AML-193 (cell line): ENCODE measurements around the gene NHEJ1.
A peak's percentile ranks its signal among the peaks of the same experiment; 100 is the strongest.

ENCODE experiments used
- DNase-seq, 2 experiments: peaks; one replicate each; lab custom pipeline; 2025; lab: John Stamatoyannopoulos, UW

The NHEJ1 gene

DNA sequence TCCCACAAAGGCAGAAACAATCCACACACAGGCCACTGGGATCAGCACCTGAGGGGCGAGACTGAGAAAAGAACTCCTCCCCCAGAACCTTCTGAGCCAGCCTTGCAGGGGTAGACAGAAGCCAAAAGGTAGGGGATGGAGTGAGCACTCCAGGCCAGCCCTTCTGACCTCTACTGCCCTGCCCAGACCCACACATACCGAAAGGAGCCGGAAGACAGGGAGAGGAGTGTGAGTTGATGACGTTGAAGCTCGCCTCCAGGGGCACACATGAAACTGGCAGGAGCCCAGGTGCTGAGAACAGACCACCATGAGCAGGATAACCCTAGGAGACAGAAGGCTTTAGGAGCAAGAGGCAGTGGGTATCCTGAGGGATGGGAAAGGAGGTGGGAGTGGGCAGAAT, 7.4 kb upstream of the NHEJ1 start:
- DNase-seq, result no peak

DNA sequence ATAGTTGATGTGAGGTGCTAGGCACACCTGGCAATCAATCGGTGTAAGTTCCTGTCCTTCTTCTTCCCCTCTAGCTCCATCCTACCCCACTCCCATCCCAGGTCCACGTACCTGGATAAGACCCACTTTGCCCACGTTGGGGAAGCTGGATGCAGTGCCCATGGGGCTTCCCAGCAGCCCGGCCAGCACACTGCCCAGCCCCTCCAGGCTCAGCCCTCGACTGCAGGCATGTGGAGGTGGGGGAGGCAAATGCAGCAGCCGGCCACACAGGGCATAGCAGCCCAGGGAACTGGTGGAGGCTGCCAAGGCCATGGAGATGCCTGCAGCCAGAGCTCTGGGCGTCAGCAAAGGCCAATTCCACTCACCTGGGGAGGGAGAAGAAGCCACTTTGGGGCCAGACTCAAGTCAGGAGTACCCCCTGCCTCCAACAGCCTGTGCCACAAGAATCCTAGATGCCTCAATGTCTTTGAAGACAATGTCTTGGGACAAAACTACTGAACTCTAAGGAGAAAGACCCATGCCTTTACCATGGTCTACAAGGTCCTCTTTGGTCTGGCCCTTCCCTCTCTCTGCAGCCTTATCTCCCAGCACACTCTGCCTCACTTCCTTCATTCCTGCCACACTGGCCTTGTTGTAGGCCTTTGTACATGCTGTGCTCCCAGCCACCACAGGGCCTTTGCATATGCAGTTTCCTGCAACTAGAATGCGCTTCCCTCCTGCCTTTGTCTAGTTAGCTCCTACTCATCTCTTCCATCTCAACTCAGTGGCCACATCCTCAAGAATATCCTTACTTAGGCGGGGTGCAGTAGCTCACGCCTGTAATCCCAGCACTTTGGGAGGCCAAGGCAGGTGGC, 4.7 kb upstream of the NHEJ1 start:
- no peak for DNase-seq

- DNase-seq, result no peak
Measured at GRCh38 chr2:219163156-219163555, 2.5 kb upstream of the NHEJ1 start.

- no peak for DNase-seq
Measured at GRCh38 chr2:219161097-219161496, 482 bp upstream of the NHEJ1 start.

DNA sequence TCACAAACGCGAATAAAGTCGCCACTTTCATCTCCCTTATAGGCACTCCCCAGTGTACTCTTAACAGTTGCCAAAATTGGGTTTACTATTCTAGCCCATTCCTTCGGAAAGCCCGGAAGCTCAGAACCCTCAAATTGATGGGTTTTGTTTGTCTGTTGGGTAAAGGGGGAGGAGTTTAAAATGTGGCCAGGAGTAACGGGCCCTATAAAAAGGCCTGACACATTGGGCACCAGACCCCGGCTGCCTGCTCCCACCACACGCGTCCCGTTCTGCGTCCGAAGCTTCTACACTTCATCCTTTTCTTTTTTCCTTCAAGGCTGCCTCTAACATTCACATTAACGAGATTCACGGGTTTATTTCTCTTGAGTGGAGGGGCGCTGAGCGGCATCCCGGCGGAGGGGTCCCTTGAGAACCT, 837 bp downstream of the NHEJ1 start:
- no peak for DNase-seq

GRCh38 chr2:219158586-219158985, 2.0 kb downstream of the NHEJ1 start:
- DNase-seq, result no peak

- no peak for DNase-seq
Measured at GRCh38 chr2:219158025-219158424, 2.6 kb downstream of the NHEJ1 start.

DNA sequence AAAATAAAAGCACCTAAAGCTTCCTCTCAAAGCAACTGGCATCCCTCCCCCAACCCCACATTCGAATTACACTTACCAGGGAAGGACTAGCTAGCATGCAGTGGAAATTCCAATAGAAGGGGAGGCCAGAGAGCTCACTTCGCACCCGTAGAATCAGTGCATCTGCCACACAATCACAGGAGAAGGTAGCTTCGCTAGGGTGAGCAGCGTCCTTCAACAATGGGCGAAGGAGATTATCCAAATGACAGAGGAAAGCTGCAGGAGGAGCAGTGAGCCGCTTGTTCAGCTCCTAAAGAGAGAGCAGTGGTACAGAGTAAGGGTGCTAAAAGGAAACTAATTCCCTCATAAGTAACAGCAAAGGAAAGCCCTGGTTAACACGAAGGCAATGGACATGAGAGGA, 3.2 kb downstream of the NHEJ1 start:
- no peak for DNase-seq

- peak; percentile 72 to 76 for DNase-seq
Measured at GRCh38 chr2:219155054-219155644, 5.5 kb downstream of the NHEJ1 start.

GRCh38 chr2:219149667-219150066, 10.9 kb downstream of the NHEJ1 start:
- no peak for DNase-seq

GRCh38 chr2:219142329-219142728, 18.3 kb downstream of the NHEJ1 start:
- no peak for DNase-seq

- DNase-seq, result no peak
Measured at GRCh38 chr2:219140722-219141121, 19.9 kb downstream of the NHEJ1 start.

DNA sequence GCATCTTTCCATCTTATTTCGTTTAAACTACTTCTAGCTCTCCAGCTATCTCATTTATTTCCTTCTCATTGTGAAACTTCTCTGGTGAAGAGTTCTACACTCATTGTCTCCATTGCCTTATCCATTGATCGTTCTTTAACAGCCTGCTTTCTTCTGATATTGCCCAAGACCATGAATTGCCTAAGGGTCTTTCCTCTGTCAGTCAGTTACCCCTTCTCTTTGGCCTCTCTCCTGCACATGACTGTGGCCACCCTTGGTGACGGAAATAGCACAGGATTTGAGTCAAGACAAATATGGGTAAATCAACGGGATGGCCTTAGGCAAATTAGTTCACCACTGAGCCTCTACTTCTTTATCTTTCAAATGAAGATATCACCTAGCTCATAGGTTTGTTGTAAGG, 26.6 kb downstream of the NHEJ1 start:
- no peak for DNase-seq

DNA sequence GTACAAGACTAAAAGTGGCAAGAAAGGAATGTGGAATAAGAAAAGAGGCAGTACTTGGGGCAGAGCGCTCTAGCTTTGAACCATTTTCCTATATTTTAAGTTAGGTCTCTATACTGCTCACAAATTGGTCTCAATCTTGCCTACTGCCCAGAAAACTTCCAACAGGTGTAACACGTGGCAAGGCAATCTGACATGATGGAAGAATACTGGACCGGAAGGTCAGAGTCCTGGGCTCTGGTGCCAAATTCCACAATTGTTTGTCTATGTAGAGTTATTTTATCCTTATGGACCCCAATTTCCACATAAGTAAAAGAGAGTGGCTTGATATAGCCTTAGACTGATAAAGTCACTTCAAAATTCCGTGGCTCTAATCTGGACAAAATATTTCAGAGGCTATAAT, 28.9 kb downstream of the NHEJ1 start:
- no peak for DNase-seq

DNA sequence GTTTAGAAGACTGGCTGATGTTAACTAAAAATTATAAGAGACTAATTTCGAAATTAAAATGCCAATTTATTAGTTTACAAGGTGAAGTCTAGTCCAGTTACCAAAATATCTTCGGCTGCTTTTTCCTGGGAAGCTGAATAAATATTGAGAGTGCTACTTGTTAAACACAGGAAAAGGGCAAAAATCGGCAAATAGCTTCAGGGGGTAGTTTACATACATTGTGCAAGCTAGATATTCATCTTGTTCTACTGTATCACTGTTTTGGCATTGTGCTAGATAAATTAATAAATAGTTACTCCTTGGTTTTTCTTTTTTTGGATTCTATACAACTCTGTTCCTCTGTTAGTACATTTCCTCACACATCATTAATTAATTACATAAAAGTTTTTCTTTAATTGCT, 29.3 kb downstream of the NHEJ1 start:
- DNase-seq, result no peak

DNA sequence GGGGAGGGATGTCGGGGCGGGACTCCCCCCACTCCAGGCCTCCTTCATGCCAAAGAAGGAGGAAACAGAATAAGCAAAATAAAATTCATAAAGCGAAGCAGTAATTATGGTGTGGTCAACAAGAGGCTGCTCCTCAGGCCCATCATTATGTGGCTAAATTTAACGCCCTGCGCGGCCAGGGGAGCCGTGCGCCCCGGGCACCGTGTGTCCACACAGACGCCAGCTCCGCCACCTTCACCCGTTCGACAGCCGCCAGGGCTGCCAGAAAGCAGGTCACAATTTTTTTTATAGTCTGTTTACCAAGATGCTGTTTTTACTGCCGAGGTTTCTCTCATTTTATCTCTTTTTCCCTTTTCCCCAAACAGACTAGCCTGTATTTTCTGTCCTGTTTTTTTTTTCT, 31.0 kb downstream of the NHEJ1 start:
- no peak for DNase-seq

GRCh38 chr2:219128396-219128795, 32.2 kb downstream of the NHEJ1 start:
- DNase-seq, result no peak

- no peak for DNase-seq
Measured at GRCh38 chr2:219127037-219127635, 33.5 kb downstream of the NHEJ1 start.

- DNase-seq, result no peak
Measured at GRCh38 chr2:219126555-219126954, 34.1 kb downstream of the NHEJ1 start.

DNA sequence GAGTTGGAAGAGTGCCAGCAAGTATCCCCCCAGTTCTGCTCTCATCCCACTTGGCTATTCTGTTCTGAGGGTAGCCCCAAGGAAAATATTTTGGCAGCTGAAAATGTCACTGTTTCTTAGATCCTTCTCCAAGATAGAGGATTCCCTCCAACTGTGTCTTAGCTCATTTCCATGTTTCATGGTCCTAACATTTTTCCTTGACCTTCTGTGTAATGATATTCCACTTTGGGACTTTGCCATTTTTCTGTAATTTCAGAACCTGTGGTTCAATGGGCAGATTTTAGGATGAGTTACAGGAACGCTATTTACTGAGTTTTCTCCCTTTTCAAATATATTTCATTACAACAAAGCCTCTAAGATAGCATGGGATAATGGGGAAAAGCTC, 34.7 kb downstream of the NHEJ1 start:
- no peak for DNase-seq

DNA sequence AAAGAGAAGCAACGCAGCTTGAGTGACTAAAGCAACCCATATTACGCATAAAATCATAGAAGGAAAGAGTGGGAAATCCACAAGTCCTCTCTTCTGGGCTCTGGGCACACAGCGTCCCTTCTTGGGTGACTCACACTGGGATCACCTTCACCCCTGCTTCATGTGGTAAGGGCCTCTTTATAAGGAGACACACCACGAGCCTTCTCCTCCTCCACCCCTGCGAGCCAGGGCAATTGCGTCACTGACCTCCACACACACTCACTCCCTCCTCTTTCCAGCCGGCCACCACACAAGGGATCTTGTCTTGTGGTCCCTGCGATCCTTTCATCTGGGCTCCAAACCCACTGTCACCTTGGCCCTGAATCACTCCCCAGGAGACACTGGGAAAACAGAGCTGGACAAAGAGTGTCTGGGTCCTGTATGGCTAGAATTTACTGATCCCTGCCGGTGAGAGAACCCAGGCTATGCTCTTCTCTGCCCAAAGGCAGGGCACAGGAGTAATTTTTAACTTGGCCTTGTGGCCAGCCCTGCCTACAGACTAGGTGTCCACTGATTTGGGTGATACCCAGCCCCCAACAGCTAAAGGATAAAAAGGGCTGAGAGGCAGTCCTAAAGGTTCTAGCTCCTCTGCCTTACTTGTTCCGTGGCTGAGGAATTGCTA, 35.3 kb downstream of the NHEJ1 start:
- peak in 1 of 2 experiments; percentile 19 for DNase-seq

DNA sequence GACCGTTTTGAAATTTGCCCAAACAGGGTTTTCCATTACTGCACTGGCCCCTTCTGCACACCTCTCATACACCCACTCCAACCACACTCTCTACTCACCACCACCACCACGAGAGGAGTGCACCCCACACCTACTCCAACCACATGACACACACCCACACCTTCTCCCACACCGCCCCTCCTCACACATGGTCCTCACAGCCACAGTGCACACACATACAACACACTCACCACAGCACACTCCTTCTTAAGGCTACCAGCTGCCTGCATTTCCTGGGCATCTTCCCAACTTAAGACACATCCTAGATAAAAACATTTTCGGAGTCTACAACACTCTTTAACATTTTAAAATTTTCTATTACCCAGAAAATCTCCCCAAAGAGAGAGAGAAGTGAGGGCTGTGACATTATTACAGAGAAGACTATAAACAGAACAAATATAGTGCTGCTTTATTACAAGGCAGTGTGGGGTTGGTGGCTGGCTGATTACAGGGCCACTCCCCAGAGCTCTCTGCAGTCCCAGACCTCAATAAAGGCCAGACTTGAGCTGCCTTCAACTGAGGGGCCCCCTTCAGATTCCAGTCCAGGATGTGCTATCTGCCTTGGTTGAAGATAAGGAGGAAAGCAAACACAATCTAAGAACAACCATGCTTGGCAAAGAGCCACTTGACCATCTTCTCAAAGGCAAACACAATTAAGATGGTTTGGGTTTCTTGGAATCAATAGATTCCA, 36.1 kb downstream of the NHEJ1 start:
- DNase-seq, result no peak
